A549 (cell line): ENCODE measurements around the gene GUCY1A1.

Experiments
- EP300 ChIP-seq, 2 experiments: fragments of >200 bp; sonication (Bioruptor Twin); formaldehyde crosslinking; IDR thresholded peaks; 2 replicates in 1 of 2; 3 replicates in 1 of 2; pipeline ENCODE4 v1.6.1; 2016 to 2017
- NR3C1 ChIP-seq: fragments of >200 bp; sonication (Bioruptor Twin); formaldehyde crosslinking; IDR thresholded peaks from 3 replicates; pipeline ENCODE4 v1.6.1; 2017
- POLR2A ChIP-seq: IDR thresholded peaks from 2 replicates; pipeline ENCODE4 v1.6.1; 2012; ENCODE audit warnings: mild to moderate bottlenecking, low read length
- POLR2AphosphoS2 ChIP-seq: conservative IDR thresholded peaks from 2 replicates; pipeline ENCODE4 v1.6.1; 2012; ENCODE audit warnings: low read length, improper control_type of control experiment, inconsistent platforms
- TF ChIP-seq, protein P1 (sequence below): IDR thresholded peaks from 2 replicates; pipeline ENCODE4 v1.6.1; 2012

DNA sequence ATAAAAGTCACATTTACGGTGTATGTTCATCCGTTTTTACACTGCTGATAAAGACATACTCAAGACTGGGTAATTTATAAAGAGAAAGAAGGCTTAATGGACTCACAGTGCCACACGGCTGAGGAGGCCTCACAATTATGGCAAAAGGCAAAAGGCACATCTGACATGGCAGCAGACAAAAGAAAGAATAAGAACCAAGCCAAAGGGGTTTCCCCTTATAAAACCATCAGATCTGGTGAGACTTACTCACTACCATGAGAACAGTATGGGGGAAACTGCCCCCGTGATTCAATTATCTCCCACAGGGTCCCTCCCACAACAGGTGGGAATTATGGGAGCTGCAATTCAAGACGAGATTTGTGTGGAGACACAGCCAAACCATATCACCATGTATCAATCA is 84.9 kb downstream of the GUCY1A1 start:
- no peak for TF ChIP-seq POLR2AphosphoS2
- TF ChIP-seq EP300 (IDR thresholded peaks at IDR 0.05): no peak
- TF ChIP-seq NR3C1: no peak
- TF ChIP-seq POLR2A: no peak
- TF ChIP-seq, protein P1, sequence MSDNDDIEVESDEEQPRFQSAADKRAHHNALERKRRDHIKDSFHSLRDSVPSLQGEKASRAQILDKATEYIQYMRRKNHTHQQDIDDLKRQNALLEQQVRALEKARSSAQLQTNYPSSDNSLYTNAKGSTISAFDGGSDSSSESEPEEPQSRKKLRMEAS: no peak
